Measurements from ENCODE around the gene SOX6. TPM values are rescaled to one million over a fixed set of nuclear protein-coding genes. Genes with fewer than 3 reads are reported as not detected.

Gene SOX6
- total and polyA plus RNA-seq, 12 donors: 0.71 to 13.9 (median 6.7) TPM

DNA sequence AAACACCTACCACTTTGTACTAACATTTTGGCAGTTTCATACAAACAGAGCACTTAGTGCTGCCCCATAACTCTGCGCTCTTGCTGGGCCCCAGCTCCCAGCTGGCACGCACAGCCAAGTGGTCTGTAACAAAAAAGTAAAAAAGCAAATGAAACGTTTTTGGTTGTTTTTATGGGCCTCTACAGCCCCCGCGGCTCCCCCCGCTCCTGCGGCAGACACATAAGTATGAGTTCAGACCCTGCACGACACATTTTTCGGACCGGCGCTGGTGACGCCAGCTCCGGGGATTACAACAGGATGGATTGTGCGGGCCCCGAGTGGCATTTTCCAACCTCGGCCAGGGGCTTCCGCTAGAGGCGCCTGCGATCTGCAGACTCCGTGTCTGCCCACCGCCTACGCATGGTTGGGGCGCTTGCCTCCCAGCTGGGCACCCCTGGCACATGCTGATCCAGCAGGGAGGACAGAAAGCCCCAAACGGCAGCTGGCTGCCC is 418.2 kb downstream of the SOX6 start:
- DNase-seq: peak in 1 of 7 donors; percentile 13
- Histone ChIP-seq H3K9me3 (replicated peaks in 1 of 3) (no peaks in the 10 kb centered on the region), H3K4me3 (no peak overlapping the region), H3K27me3 (no peaks in the 10 kb centered on the region), H3K27ac (no peak overlapping the region), H3K4me1 (replicated peaks in 1 of 2) (no peaks in the 10 kb centered on the region), H3K36me3 (replicated peaks in 1 of 2) (no peaks in the 10 kb centered on the region)
- intact Hi-C loops (cut with DNase I): loop anchor here in 1 of 2 donors (10.0 kb wide), 1 partner anchor 293 kb away; no protein-coding TSS in a partner anchor
- WGBS, 4 donors: 90 to 94% (median 93%) methylated on average over 19 to 24 of the region's 24 CpGs
- TF ChIP-seq POLR2A (IDR thresholded peaks at IDR 0.05): no peak
- TF ChIP-seq, protein P1, sequence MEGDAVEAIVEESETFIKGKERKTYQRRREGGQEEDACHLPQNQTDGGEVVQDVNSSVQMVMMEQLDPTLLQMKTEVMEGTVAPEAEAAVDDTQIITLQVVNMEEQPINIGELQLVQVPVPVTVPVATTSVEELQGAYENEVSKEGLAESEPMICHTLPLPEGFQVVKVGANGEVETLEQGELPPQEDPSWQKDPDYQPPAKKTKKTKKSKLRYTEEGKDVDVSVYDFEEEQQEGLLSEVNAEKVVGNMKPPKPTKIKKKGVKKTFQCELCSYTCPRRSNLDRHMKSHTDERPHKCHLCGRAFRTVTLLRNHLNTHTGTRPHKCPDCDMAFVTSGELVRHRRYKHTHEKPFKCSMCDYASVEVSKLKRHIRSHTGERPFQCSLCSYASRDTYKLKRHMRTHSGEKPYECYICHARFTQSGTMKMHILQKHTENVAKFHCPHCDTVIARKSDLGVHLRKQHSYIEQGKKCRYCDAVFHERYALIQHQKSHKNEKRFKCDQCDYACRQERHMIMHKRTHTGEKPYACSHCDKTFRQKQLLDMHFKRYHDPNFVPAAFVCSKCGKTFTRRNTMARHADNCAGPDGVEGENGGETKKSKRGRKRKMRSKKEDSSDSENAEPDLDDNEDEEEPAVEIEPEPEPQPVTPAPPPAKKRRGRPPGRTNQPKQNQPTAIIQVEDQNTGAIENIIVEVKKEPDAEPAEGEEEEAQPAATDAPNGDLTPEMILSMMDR (IDR thresholded peaks at IDR 0.05): no peak

DNA sequence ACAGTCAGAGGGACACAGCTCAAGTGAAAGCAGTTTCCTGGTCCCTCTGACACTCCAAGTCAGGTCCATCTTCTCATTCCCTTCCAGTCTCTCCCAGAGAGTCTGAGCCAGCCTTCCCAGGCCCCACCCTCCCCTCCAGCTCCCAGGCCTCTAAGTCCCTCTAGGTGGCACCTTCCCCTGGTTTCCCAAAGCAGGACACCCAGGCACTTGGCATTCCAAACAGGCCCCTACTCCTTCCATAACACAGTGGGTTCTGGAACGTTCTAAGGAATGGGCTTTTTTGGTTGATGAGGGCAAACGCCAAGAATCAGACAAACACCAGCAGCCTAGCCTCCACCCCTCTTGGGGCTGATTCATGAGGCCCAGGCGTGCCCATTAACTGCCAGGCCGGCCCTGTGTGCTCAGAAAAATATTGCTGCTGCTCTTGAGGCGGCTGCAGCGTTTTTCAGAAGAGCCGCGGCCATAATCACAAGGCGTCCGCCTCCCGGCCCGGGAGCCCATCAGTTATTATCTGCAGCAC is 418.7 kb downstream of the SOX6 start:
- Histone ChIP-seq H3K4me1 (replicated peaks in 1 of 2) (no peaks in the 10 kb centered on the region), H3K4me3 (no peak overlapping the region), H3K27ac (no peak overlapping the region), H3K27me3 (no peaks in the 10 kb centered on the region), H3K9me3 (replicated peaks in 1 of 3) (no peaks in the 10 kb centered on the region), H3K36me3 (replicated peaks in 1 of 2) (no peaks in the 10 kb centered on the region)
- DNase-seq: peak in 1 of 7 donors; percentile 6
- intact Hi-C loops (cut with DNase I): loop anchor here in 1 of 2 donors (10.0 kb wide), 1 partner anchor 293 kb away; no protein-coding TSS in a partner anchor
- no peak for TF ChIP-seq POLR2A (IDR thresholded peaks at IDR 0.05)
- TF ChIP-seq, protein P1 (IDR thresholded peaks at IDR 0.05): no peak
- 90 to 99% (median 94%) methylated on average over 12 of the region's 12 CpGs for whole genome bisulfite sequencing, 4 donors

DNA sequence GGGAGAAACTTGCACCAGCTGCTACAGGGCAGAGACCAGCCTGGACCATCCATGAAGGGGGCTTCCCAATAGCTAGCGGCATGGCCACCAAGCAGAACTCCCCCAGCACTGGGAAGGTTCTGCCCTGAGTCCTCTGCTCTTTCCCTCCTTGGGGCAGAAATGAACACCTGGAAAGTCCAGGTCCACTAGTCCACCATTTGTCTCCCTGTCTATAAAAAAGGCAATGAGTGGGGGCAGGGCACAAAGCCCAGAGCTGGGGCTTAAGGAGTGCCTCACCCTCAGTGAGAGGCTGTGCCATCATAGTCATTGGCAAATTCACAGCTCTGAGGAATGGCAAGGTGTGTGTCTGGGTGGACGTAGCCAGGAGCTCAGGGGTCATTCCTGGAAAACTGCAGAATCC is 420.3 kb downstream of the SOX6 start:
- H3K27ac ChIP-seq: no peak overlapping the region
- peak in 1 of 7 donors; percentile 4 for DNase-seq
- WGBS, 4 donors: 85 to 90% (median 88%) methylated on average over 2 of the region's 2 CpGs
- no peak overlapping the region for H3K4me3 ChIP-seq
- H3K27me3 ChIP-seq: no peaks in the 10 kb centered on the region
- intact Hi-C loops (cut with DNase I): loop anchor here in 1 of 2 donors (10.0 kb wide), 1 partner anchor 291 kb away; no protein-coding TSS in a partner anchor
- no peak for TF ChIP-seq POLR2A (IDR thresholded peaks at IDR 0.05)
- TF ChIP-seq, protein P1 (IDR thresholded peaks at IDR 0.05): no peak
- H3K9me3 ChIP-seq (replicated peaks in 1 of 3): no peaks in the 10 kb centered on the region
- no peaks in the 10 kb centered on the region for H3K4me1 ChIP-seq (replicated peaks in 1 of 2)
- no peaks in the 10 kb centered on the region for H3K36me3 ChIP-seq (replicated peaks in 1 of 2)

DNA sequence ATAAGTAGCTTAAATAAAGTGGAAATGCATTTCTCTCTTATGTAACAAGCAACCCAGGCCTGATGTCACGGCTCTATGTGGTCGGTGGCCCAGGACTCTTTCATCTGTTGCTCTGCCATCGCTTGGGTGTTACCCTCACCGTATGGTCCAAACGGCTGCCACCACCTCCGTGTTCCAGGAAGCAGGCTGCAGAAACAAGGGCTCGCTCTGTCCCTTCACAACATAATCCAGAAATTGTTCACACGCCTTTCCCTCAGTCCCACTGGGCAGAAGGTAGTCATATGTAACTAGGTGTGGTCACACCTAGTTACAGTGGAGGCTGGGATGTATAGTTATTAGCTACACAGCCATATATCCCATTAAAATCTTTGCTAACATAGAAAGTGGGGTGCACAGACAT is 421.0 kb downstream of the SOX6 start:
- H3K4me1 ChIP-seq (replicated peaks in 1 of 2): no peaks in the 10 kb centered on the region
- no peak overlapping the region for H3K4me3 ChIP-seq
- peak in 1 of 7 donors; percentile 8 for DNase-seq
- no peaks in the 10 kb centered on the region for H3K36me3 ChIP-seq (replicated peaks in 1 of 2)
- no peaks in the 10 kb centered on the region for H3K9me3 ChIP-seq (replicated peaks in 1 of 3)
- TF ChIP-seq, protein P1 (IDR thresholded peaks at IDR 0.05): no peak
- TF ChIP-seq POLR2A (IDR thresholded peaks at IDR 0.05): no peak
- no peaks in the 10 kb centered on the region for H3K27me3 ChIP-seq
- 86 to 91% (median 87%) methylated on average over 5 to 8 of the region's 8 CpGs for WGBS, 4 donors
- intact Hi-C loops (cut with DNase I): loop anchor here in 1 of 2 donors (10.0 kb wide), 1 partner anchor 291 kb away; no protein-coding TSS in a partner anchor
- H3K27ac ChIP-seq: no peak overlapping the region
